T follicular helper cell (primary cell): ENCODE measurements around the gene ATP1B1.
"Not testable (repeated sequence)": the region's sequence is repeated elsewhere in the genome, so short reads cannot be mapped to it uniquely, and the experiment has no call there.

Experiments used
- DNase-seq: peaks from one replicate; pipeline ENCODE4 v3.0.0-alpha.2; 2020; ENCODE audit warnings: low read depth

ATP1B1 gene

DNA sequence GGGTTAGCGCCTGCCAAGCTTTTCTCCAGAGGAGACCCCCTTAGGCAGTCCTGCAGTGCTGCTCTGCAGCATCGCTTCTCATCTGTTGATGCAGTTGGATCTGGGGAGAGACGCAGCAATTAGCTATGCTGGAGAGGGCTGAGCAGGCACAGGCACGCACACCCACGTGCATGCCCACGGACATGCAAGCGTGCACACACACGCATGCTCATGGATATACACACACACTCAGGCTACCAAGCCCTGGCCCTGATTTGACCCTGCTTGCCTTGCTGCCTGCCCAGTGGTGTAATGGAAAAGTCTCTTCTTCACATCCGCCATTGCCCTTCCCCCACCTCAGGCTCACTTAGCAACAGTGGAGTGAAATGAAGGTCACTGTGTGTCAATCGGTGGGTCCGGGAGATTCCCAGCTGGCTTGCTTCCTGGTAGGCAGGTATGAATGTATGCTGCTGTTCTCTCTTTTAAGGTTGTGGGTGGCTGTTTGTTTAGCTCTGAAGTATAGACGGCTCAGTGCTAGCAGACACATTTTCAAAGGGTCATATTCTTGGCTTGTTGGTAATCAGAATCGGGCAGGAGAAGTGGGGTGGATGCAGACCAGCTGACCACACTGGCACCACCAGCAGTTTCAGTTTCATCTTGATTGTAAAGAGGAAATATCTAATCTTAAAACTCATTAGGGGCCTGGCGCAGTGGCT is 9.5 kb downstream of the ATP1B1 start:
- DNase-seq: no peak

DNA sequence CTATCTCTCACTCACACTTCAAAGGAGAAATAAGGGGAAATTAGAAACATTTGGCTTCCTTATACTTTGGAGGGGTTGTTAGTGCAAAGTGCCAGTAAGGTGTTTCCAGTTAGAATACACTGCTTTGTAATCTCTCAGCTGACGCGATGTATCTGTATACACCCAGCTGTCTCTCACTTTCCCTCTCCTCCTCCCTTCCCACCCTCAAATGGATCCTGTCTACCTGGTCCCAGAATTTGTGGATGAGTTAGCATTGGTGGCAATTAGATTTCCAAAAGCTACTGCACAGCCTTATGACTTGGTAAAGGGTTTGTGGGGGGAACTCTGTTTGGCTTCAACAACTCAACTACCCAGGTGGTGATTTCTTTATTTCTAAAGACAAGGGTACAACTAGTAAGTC is 10.5 kb downstream of the ATP1B1 start:
- DNase-seq: no peak

DNA sequence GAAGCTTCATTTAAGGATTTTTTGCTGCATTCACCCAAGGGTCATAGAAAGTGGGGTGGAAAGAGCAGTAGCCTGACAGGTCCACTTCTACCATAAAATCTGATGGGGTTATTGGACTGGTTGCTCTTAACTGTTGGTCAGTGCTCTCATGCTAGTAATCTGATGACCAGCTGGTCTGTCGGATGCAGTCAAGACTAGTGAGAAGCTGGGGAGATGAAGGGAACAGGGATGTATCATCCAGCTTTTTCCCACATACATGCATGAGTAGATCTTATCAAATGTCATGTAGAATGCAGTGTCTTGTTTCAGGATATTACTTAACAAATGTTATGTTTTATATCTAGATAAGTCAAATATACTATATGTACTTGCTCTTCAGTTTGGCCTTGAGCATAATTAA is 11.1 kb downstream of the ATP1B1 start:
- no peak for DNase-seq

DNA sequence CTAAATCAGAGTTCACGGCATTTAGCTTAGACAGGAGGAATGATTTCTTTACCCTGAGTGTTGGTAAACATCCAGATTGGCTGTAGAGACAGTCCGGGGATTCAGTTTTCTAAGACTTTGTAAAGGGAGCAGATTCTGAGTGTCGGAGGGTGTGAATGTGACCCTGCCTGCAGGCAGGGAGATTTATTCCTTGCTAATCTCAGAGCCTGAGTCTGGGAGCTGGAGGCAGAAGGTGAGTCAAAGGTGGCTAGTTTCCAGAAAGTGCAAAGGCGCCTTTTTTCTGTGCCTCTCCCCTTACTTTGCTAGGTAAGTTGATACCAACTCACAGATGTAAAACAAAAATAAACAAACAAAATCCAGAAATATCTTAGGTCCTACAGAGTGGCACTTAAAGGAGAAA is 11.7 kb downstream of the ATP1B1 start:
- DNase-seq: no peak

DNA sequence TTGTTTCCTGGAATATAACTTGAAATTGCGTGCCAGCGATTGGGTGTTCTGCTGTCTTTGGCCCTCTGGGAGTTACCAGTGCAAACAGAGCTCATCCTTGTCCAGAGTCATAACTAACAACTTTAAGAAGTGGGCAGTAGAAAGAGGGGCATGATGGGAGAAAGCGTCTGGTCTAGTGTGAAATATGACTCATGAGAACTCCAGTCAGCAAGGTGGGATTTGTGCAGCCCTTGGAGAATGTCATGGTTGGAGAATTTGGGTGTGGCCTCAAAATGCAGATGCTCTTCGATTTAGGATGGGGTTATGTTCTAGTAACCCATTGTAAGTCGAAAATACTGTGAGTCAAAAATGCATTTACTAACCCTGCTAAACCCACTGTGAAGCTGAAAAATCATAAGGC is 12.9 kb downstream of the ATP1B1 start:
- no peak for DNase-seq

DNA sequence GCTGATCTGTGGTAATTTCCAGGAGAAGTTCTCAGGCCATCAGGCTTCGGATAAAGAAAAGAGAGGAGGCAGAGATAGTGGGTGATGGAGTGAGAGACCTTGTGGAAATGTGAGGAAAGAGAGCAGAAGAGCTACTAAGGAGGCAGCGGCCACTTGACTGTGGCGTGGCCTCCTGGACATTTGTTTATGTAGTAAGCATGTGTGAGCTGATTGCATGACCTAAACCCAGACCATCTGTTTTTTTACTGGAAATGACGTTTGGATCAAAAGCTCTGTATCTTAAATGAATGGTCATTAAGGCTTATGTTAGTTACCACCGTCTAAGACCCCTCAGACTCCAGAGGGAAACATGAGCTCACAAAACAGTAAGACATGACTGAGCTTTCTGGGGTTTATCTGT is 13.6 kb downstream of the ATP1B1 start:
- no peak for DNase-seq

DNA sequence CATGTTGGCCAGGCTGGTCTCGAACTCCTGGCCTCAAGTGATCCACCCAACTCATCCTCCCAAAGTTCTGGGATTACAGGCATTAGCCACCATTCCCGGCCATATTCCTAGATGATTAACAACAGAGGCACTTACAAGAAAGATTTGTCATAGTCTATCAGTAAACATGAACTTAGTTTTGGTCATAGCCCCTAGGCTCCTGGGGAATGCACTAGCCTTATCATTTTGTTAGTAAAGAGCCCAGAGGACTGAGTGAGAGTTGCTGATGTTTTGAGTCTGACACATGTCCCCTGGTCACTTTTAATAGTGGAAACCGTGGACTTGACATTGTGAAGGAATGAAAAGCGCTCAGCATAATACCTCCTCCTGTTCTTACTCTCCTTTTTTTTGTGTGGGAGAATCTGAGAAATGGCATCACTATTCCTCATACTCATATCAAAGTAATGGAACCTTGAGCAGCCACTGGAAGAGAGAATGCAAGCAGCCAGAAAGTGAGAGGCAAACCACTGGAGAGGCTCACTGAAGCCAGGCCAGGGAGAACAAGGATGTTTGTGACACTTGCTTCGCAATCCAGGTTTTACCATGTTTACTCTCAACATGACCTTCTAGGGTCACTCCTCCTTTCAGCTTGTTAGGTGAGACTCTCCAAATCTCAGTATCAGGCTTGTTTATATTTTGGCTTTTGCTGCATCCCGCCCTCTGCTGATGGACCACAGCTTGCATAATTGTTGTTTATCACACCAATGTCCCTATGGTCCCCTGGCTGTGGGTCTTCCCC is 14.8 kb downstream of the ATP1B1 start:
- DNase-seq: no peak

DNA sequence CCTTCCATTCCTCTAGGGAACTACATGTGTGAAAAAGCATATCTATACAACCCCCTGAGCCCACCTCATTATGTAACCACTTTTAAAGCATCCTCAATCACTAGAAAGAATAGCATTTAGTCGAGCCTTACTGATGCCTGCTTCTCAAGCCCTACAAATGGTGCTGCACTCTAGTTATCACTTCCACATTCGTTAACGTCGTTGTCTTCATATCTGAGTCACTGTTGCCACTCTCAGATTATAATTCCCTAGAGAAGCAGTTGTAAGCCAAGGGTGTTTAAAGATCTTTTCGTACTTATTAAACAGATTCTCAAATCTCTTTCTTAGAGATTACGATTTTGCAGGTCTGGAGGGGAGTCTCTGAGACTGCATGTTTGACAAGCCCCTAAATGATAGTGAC is 16.5 kb downstream of the ATP1B1 start:
- DNase-seq: no peak

DNA sequence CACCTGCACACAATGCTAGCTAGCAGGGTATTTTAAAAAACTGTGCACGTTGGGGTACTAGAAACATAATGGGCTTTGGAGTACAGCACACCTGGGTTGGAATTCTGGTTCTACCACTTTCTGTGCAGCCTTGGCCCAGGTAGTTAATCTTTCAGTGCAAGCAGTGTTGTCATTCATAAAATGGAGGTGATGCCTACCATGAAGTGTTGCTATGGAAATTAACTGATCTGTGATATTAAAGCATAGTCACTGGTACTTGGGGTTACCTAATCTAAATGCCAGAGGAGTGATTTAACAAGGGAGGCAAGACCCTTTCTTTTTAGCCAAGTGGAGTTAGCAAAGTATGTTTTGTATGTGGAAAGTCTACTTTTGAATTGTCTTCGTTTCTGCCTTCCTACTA is 18.0 kb downstream of the ATP1B1 start:
- no peak for DNase-seq

DNA sequence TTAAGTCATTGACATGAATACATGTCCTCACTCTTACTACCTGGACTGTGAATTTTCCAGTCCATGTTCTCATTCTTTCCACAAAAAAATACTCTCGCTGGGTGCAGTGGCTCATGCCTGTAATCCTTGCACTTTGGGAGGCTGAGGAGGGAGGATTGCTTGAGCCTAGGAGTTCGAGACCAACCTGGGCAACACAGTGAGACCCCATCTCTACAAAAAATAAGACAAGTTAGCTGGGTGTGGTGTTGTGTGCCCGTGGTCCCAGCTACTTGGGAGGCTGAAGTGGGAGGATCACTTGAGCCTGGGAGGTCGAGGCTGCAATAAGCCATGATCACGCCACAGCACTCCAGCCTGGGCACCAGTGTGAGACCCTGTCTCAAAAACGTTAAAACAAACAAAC is 19.1 kb downstream of the ATP1B1 start:
- DNase-seq: not testable (repeated sequence)

DNA sequence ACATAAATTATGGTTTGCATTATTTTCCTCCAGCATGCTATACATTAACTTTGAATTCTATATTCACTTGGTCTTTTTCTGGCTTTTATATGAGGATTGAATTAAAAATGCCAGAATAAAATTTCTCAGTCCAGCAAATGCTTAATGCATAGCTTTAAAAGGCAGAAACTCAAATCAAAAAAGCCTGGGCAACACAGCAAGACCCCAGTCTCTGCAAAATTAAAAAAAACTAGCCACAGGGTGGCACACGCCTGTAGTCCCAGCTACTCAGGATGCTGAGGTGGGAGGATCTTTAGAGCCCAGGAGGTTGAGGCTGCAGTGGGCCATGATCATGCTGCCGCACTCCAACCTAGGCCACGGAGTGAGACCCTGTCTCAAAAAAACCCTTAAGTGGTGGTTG is 19.8 kb downstream of the ATP1B1 start:
- DNase-seq: no peak

DNA sequence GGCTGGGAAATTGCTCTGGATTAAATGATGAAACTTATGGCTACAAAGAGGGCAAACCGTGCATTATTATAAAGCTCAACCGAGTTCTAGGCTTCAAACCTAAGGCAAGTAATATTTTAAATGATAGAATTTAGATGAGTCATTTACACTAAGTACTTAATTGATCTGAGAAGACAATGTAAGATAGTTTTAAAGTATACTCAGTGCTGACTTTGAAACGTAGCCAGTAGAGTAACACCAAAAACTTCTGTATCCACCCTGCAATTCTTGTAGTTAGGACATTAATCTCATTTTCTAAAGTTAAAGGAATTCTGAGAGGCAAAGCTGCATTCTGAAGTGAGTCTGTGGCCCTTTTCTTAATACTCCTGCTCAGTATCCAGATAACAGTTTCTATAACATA is 20.8 kb downstream of the ATP1B1 start:
- no peak for DNase-seq

DNA sequence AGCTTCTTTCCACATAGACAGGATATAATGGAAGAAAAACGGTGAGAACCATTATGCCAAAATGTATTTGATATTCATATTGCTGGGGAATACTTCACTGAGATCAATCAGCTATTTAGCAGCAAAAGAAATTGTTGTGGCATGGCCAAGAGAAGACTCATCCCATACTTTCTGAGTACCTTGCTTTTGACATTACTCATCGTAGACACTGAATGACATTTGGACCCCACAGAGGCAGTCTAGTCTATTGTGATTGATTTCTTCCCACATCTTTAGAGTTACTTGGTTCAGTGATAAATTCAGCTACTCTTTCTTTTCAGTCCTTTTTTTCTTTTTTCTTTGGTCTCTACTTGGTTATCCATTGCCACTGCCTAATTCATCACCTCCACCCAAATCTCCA is 22.1 kb downstream of the ATP1B1 start:
- DNase-seq: no peak

DNA sequence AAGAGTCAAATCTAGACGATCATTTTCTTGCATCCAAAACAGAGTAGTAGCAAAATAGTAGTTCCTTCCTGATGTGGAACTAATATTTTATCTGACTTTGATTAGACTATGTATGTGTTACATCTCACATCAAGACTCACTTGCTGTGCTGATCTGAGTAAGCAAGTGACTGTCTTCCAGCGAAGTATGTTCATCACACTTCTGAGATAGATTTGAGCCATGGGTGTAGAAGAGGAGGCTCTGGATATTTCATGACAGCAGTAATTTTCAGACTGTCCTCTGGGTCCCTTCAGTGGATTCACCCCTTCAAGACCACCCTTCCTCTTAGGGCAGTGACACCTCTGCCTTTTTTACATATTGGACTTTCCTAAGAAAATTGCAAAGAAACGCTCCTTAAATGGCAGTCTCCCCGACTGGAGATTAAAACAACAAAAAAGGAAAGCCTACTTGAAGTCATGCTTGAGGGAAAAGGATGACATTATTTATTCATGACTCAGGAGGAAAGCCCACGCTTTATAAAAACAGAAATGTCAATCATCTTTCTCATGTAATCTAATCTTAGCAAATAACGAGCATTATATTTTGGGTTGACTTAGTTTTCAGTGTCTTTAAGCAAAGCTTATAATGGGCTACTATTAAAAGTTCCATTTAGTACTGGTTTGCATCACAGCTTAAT is 22.8 kb downstream of the ATP1B1 start:
- DNase-seq: no peak

DNA sequence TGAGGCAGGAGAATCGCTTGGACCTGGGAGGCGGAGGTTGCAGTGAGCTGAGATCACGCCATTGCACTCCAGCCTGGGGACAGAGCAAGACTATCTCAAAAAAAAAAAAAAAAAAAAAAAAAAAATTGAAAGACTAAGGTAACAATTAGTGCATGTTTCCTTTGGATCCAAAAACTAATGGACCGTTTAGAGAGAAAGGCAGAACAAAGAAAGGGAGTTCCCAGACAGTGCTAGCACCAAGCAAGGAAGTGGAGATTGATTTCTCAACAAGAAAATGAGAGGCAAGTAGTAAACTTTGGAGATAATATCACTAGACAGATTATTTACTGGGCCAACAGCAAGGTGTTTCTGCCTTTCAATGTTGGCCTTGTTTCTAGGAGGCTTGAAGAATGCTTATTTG is 24.2 kb downstream of the ATP1B1 start:
- DNase-seq: no peak

DNA sequence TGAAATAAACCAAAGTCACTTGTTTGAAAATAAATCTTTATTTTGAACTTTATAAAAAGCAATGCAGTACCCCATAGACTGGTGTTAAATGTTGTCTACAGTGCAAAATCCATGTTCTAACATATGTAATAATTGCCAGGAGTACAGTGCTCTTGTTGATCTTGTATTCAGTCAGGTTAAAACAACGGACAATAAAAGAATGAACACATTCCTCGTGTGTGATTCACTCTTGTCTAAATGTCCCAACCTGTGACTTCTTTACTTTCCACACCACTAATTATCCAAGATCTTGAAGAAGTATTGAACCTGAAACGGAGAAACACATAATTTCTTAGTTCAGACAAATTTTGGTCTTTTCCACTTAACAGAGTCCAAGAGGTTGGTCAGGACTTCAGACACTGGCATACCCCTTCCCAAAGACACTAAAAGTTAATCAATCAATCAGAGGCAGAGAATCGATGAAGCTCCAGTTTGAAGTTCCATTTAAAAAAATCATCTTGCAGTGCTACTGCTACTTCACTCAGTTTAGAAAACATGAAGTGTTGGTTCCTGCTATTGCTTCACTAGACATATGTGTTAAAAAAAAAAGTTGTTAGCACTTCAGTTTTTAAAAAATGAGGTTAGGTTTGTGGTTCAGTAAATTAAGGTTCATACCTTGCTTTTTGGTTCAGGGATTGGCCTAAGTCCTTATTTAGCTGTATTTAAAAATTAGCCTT is 26.2 kb downstream of the ATP1B1 start:
- no peak for DNase-seq

DNA sequence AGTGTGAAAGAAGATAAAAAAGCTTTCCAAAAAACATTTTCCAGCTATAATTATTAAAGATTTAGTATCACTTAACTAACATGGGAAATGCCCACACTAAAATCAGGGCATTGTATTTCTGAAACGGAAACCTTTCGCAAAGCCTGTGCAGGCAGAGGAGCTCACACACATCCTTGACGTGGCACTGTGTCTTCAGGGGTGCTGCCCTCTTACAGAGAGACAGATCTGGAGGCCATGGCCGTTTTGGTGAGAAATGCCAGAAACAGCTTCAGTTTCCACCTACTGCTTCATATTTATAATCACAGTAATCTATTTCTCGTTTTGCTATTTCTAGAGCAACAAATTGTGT is 26.7 kb downstream of the ATP1B1 start:
- no peak for DNase-seq

DNA sequence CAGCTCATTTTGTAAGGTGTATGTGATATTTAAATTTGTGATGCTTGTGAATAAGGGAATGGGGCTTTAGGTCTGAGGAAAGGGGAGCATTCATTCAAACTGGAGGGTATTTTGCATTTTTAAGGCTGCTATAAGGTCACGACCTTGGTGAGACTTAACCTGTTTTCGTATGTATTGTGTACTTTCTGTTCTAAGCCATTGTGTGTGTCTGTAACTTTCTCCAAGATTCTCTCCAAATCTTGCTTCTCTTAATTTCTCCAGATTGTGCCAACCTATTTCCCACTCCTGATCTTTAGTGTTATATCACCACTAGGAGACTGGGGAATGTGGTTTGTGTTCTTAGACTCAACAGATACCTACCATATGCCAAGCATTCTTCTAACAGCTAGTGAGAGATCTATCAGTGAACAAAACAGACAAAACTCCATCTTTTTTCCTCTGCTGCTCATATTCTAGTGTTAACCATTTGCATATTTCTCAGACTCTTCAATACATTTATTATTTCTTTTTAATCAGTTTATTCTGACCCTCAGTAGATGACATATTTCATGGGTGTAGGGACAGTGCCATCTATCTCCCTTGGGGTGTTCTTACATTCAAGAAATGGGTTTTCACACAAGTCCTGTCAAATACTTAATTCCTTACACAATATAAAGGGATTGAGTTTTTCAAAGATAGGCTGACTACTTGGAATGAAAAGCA is 27.5 kb downstream of the ATP1B1 start:
- no peak for DNase-seq

DNA sequence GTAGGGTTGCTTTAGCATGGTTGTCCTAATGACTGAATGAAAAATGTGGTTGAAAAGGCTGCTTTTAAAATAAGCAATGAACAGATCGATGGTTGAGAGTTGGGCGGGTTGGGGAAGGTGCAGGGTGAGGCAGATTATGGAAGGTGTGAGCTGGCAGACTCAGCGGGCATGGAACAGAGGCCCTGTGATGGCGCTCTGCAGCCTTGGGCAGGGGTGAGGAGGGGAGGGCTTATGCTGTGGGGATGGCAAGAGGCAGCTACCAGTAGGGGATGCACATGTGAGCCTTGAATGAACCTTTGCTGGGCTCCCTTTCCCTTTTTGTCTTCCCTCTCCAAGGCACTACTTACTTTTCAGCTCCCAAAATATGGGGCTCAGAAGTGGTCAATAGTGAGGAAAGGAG is 30.9 kb downstream of the ATP1B1 start:
- no peak for DNase-seq

DNA sequence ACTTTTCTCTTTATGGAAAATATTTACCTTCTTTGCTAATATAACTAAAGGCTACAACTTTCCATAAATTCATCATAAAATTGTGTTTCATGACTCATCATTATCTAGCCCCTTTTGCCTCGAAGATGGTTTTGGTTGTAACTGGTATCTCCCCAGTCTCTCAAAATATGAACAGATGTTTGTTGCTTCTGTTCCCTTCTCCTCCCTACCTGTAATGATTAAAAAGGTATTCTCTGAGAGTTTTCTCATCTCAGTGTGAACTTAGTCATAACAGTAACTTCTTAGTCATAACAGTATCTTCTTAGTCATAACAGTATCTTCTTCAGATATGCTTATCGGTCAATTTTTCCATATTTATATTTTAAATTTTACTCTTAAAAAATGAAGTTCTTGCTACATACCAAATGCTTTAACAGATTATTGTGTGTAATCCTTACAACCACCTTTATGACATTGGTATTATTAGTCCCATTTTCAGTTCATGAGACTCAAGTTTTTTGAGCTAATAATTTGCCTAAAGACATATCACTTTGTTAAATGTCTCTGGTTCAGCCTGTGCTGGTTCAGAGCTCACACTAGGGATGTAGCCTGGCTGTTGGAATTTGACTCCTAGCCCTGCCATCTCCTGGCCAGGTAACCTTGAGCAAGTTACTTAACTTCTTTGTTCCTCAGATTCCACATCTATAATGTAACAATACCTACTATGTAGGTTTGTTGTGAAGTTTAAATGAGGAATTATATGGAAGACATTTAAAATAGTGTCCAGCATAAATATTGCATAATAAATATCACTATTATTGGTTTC is 32.6 kb downstream of the ATP1B1 start:
- no peak for DNase-seq

DNA sequence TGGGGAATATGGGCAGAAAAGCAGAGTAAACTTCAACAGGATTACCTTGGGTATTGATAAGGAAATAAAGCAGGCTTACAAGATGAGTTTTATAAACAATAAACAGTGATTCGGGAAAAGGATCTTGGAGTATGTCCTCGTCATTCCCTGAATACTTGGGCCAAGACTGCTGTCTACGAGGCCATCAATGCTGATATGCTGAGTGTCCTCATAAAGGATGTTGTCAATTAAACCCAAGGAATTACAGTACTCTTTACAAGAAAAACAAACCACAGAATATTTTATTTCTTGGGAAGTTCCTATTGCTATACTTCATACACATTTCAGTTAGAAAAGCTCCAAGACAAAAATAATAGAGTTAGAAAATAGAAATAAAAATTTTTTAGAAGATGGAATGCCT is 34.9 kb downstream of the ATP1B1 start:
- DNase-seq: no peak
